Kidney (tissue), 14 donors: ENCODE measurements around the gene PPIG. TPM values are rescaled to one million over a fixed set of nuclear protein-coding genes. Genes with fewer than 3 reads are reported as not detected.

ENCODE experiments used
- DNase-seq, 5 donors: peaks; one replicate each; pipeline ENCODE4 v3.0.0-alpha.2; 2013 to 2020
- FAIRE-seq: peaks from 2 replicates; lab custom pipeline; 2012; peaks lifted over from hg19 to GRCh38; lab: Jason Lieb, UNC
- H3K27ac ChIP-seq, 2 donors: one replicate each; pipeline ENCODE4 v1.7.0; 2013; ENCODE audit warnings: low read depth in 2 of 2, low read length in 2 of 2, inconsistent platforms in 1 of 2
- H3K27me3 ChIP-seq: one replicate; pipeline ENCODE4 v1.7.1; 2013; ENCODE audit warnings: low read length, inconsistent platforms; ENCODE audit not compliant: control insufficient read depth, insufficient read depth
- H3K36me3 ChIP-seq, 3 donors: one replicate each; pipeline versions ENCODE4 v1.7.0 to v1.7.1; 2013; ENCODE audit warnings: low read length in 3 of 3, control low read depth in 1 of 3, inconsistent platforms in 1 of 3; ENCODE audit not compliant: insufficient read depth in 3 of 3, control insufficient read depth in 2 of 3
- H3K4me1 ChIP-seq, 3 donors: one replicate each; pipeline versions ENCODE4 v1.7.0 to v1.7.1; 2013; ENCODE audit warnings: low read length in 3 of 3, inconsistent platforms in 1 of 3, low read depth in 1 of 3; ENCODE audit not compliant: control insufficient read depth in 2 of 3, insufficient read depth in 2 of 3
- H3K4me3 ChIP-seq, 3 donors: one replicate each; pipeline versions ENCODE4 v1.7.0 to v1.8.1; 2013; ENCODE audit warnings: low read length in 3 of 3, control low read depth in 1 of 3, inconsistent platforms in 1 of 3
- H3K9ac ChIP-seq, 3 donors: one replicate each; pipeline versions ENCODE4 v1.7.0 to v1.7.1; 2013; ENCODE audit warnings: low read length in 3 of 3, control low read depth in 1 of 3, inconsistent platforms in 1 of 3
- H3K9me3 ChIP-seq, 3 donors: one replicate each; pipeline versions ENCODE4 v1.7.0 to v1.7.1; 2013; ENCODE audit warnings: low read length in 3 of 3, control low read depth in 1 of 3, inconsistent platforms in 1 of 3; ENCODE audit not compliant: control insufficient read depth in 2 of 3, insufficient read depth in 1 of 3
- intact Hi-C: fragments of 100-400 bp; cut with DNase I; formaldehyde crosslinking; loops from one replicate; pipeline ENCODE4 v1.11.1; 2022
- polyA plus RNA-seq: library from polyadenylated mRNA; stranded (reverse); fragments of 350-450 nt; fragmentation: Illumina TruSeq; extraction: RNeasy Lipid Tissue Mini Kit (QIAGEN cat#74804); gene quantifications from one replicate; pipeline ENCODE4 v1.2.3, GENCODE V29; 2014; ENCODE audit warnings: low read depth, low replicate concordance; ENCODE audit not compliant: insufficient read depth
- total RNA-seq: library from RNA; stranded (reverse); fragmentation: NEBNext Ultra II Directional; extraction: Animal tissue kit (Norgen Biotek cat#: 25700); gene quantifications from one replicate; pipeline ENCODE4 v1.2.1, GENCODE V29; 2021
- TF ChIP-seq, protein P1 (sequence below): IDR thresholded peaks from 3 replicates; pipeline ENCODE4 v1.5.1; 2012; ENCODE audit warnings: mild to moderate bottlenecking, moderate library complexity, borderline replicate concordance; ENCODE audit not compliant: insufficient read depth; ENCODE audit errors: extremely low read depth
- donor health status: control.
- donor health status: control.
- donor health status: control.
- donor health status: control.
- donor health status: control.
- donor health status: DM: yes; HTN: yes; CAD: no.
- donor health status: Normal renal cell carcinoma (clear cell type).

PPIG gene
- total and polyA plus RNA-seq, 2 donors from 2014 or later: 22.8 to 52.7 TPM

DNA sequence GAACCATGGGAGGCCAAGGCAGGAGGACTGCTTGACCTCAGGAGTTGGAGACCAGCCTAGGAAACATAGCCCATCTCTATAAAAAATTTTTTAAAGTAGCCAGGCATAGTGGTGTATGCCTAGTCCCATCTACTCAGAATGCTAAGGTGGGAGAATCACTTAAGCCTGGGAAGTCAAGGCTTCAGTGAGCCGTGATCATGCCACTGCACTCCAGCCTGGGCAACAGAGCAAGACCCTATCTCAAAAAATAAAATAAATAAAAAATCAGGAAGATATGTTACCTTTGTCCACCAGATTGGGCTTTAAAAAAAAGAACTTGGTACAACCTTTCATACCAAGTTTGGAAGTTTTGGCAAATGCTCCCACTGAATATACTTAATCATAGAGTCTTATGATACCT, 74.7 kb downstream of the PPIG start:
- Histone ChIP-seq H3K36me3 (no peaks in the 10 kb centered on the region), H3K9ac (no peak overlapping the region), H3K27me3 (no peaks in the 10 kb centered on the region), H3K4me3 (no peak overlapping the region), H3K9me3 (no peaks in the 10 kb centered on the region), H3K4me1 (no peaks in the 10 kb centered on the region), H3K27ac (no peak overlapping the region)
- no peak for DNase-seq
- TF ChIP-seq, protein P1, sequence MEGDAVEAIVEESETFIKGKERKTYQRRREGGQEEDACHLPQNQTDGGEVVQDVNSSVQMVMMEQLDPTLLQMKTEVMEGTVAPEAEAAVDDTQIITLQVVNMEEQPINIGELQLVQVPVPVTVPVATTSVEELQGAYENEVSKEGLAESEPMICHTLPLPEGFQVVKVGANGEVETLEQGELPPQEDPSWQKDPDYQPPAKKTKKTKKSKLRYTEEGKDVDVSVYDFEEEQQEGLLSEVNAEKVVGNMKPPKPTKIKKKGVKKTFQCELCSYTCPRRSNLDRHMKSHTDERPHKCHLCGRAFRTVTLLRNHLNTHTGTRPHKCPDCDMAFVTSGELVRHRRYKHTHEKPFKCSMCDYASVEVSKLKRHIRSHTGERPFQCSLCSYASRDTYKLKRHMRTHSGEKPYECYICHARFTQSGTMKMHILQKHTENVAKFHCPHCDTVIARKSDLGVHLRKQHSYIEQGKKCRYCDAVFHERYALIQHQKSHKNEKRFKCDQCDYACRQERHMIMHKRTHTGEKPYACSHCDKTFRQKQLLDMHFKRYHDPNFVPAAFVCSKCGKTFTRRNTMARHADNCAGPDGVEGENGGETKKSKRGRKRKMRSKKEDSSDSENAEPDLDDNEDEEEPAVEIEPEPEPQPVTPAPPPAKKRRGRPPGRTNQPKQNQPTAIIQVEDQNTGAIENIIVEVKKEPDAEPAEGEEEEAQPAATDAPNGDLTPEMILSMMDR: no peak
- intact Hi-C loops: no loop called here
- no peak for FAIRE-seq

GRCh38 chr2:169659320-169659719, 75.2 kb downstream of the PPIG start:
- intact Hi-C loops: no loop called here
- H3K27me3 ChIP-seq: no peaks in the 10 kb centered on the region
- TF ChIP-seq, protein P1: no peak
- no peaks in the 10 kb centered on the region for H3K9me3 ChIP-seq
- no peak overlapping the region for H3K4me3 ChIP-seq
- H3K4me1 ChIP-seq: no peaks in the 10 kb centered on the region
- H3K36me3 ChIP-seq: no peaks in the 10 kb centered on the region
- FAIRE-seq: no peak
- H3K27ac ChIP-seq: no peak overlapping the region
- DNase-seq: no peak
- H3K9ac ChIP-seq: no peak overlapping the region

- TF ChIP-seq, protein P1: no peak
- intact Hi-C loops: no loop called here
- Histone ChIP-seq H3K4me3 (no peak overlapping the region), H3K27me3 (no peaks in the 10 kb centered on the region), H3K4me1 (no peaks in the 10 kb centered on the region), H3K27ac (no peak overlapping the region), H3K9ac (no peak overlapping the region), H3K36me3 (no peaks in the 10 kb centered on the region), H3K9me3 (no peaks in the 10 kb centered on the region)
- FAIRE-seq (no peak), DNase-seq (peak in 1 of 5 donors; percentile 4)
Measured at GRCh38 chr2:169661265-169661664, 77.1 kb downstream of the PPIG start.

DNA sequence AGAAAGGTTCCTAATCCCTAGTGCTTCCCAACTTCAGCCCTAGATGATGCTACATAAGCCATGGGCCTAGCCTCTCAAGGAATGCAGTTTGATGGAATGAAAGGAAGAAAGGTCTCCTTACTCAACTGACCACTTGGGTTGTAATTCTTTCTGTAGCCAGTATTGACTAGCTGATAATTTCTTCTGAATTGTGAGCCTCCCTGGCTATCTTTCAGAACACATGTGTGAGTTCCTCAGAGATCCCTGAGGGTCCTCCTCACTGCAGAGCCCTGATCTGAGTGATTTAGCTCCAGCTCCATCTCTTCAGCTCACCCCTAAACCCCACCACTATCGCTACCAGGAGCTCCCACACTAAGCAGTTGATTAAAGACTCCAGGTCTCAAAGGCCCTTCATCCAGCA, 78.6 kb downstream of the PPIG start:
- no peak for DNase-seq
- TF ChIP-seq, protein P1: no peak
- Histone ChIP-seq H3K4me3 (no peak overlapping the region), H3K9ac (no peak overlapping the region), H3K36me3 (no peaks in the 10 kb centered on the region), H3K27ac (no peak overlapping the region), H3K9me3 (no peaks in the 10 kb centered on the region), H3K27me3 (no peaks in the 10 kb centered on the region), H3K4me1 (no peaks in the 10 kb centered on the region)
- intact Hi-C loops: no loop called here
- no peak for FAIRE-seq
